Mesendoderm (in vitro differentiated cells): ENCODE data around the gene BACH2.
"Not testable (repeated sequence)": the region's sequence is repeated elsewhere in the genome, so short reads cannot be mapped to it uniquely, and the experiment has no call there.

Source experiments
- DNase-seq: peaks from one replicate; pipeline ENCODE4 v3.0.0; 2013
- H2AK5ac ChIP-seq: 2 replicates; pipeline ENCODE4 v1.6.1; 2013; ENCODE audit warnings: low read length, inconsistent platforms
- H2BK120ac ChIP-seq: 2 replicates; pipeline ENCODE4 v1.6.1; 2013; ENCODE audit warnings: low read depth, mild to moderate bottlenecking, low read length, moderate library complexity, mixed read lengths
- H2BK15ac ChIP-seq: replicated peaks from 2 replicates; pipeline ENCODE4 v1.6.1; 2013; ENCODE audit warnings: low read depth, mild to moderate bottlenecking, moderate library complexity
- H2BK5ac ChIP-seq: 2 replicates; pipeline ENCODE4 v1.6.1; 2013; ENCODE audit warnings: low read length, inconsistent platforms
- H3K18ac ChIP-seq: 2 replicates; pipeline ENCODE4 v1.6.1; 2013; ENCODE audit warnings: mild to moderate bottlenecking, low read length, mixed read lengths
- H3K23ac ChIP-seq: one replicate; pipeline ENCODE4 v1.6.1; 2013; ENCODE audit warnings: low read length
- H3K27ac ChIP-seq: 2 replicates; pipeline ENCODE4 v1.5.1; 2013; ENCODE audit warnings: low read depth, mild to moderate bottlenecking, inconsistent platforms, low read length, moderate library complexity
- H3K27me3 ChIP-seq: 2 replicates; pipeline ENCODE4 v1.6.1; 2013; ENCODE audit warnings: low read length, control low read depth, mild to moderate bottlenecking, inconsistent platforms; ENCODE audit not compliant: insufficient read depth, poor library complexity
- H3K36me3 ChIP-seq: 2 replicates; pipeline ENCODE4 v1.6.1; 2013; ENCODE audit warnings: low read length, inconsistent platforms; ENCODE audit not compliant: control insufficient read depth, insufficient read depth
- H3K4ac ChIP-seq: one replicate; pipeline ENCODE4 v1.6.1; 2013; ENCODE audit warnings: low read depth, mild to moderate bottlenecking, low read length, moderate library complexity
- H3K4me1 ChIP-seq: 2 replicates; pipeline ENCODE4 v1.6.1; 2013; ENCODE audit warnings: low read depth, low read length, inconsistent platforms; ENCODE audit not compliant: control insufficient read depth
- H3K4me2 ChIP-seq: 2 replicates; pipeline ENCODE4 v1.6.1; 2013; ENCODE audit warnings: low read length
- H3K4me3 ChIP-seq: 2 replicates; pipeline ENCODE4 v1.5.1; 2013; ENCODE audit warnings: mild to moderate bottlenecking, low read length
- H3K56ac ChIP-seq: one replicate; pipeline ENCODE4 v1.6.1; 2013; ENCODE audit warnings: low read length
- H3K79me1 ChIP-seq: 2 replicates; pipeline ENCODE4 v1.6.1; 2013; ENCODE audit warnings: low read length, inconsistent platforms
- H3K79me2 ChIP-seq: 2 replicates; pipeline ENCODE4 v1.6.1; 2013; ENCODE audit warnings: mild to moderate bottlenecking, low read length; ENCODE audit not compliant: control insufficient read depth, insufficient read depth
- H3K9ac ChIP-seq: 2 replicates; pipeline ENCODE4 v1.6.1; 2013; ENCODE audit warnings: low read length, inconsistent platforms
- H4K5ac ChIP-seq: one replicate; pipeline ENCODE4 v1.6.1; 2013; ENCODE audit warnings: low read length
- H4K8ac ChIP-seq: one replicate; pipeline ENCODE4 v1.6.1; 2013; ENCODE audit warnings: low read depth, mild to moderate bottlenecking, control low read depth, low read length, moderate library complexity
- WGBS: extraction: QIAGEN DNeasy Blood & Tissue Kit; methylation state at CpG from one replicate; pipeline ENCODE4 v1.1.7; 2013; ENCODE audit warnings: low lambda C conversion rate, missing lambda C conversion rate; ENCODE audit not compliant: insufficient coverage; ENCODE audit errors: extremely low coverage; 5-methylcytosine and 5-hydroxymethylcytosine counted together

The BACH2 gene

DNA sequence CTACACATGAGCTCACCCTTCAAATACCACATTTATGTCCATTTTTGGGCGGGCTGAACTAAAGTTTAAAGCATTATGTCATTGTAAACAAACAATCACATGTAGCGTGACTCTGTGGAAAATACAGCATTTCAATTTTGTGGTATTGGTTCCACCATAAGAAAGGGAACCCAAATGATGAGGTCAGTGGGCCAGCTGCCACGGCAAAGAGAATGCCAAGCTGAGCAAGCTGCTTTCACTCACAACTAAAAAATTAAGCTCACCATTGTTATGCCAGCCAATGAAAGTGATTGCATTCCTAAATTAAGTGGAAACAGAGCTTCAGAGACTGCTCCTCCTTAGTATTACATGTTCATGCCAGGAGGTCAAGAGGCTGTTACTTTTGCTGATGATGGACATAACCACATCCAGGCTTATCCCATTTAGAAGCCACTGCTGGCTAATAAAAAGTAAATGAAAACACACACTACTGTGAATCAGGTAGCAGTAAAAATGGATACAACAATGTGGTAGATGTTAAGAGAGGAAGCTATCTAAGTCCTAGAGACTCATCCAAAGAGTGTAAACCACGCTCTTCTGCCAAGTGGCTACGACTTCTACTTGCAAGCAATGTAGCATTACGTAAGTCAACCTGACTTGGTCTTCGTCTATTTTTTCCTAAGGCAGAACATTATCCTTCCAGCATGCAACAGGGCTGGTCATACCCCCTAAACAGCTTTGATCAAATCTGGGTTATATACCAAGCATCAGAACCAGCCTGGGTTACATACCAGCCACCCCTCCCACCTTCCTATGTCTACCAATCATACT is 164.8 kb downstream of the BACH2 start:
- DNase-seq = no peak
- Histone ChIP-seq H2AK5ac (no peak overlapping the region), H3K56ac (no peak overlapping the region), H2BK120ac (no peak overlapping the region), H3K27me3 (no peaks in the 10 kb centered on the region), H3K79me2 (no peaks in the 10 kb centered on the region), H3K79me1 (no peaks in the 10 kb centered on the region), H3K36me3 (no peaks in the 10 kb centered on the region), H3K4ac (no peak overlapping the region), H4K5ac (no peak overlapping the region), H3K4me3 (no peak overlapping the region), H3K9ac (no peak overlapping the region), H3K4me2 (no peak overlapping the region), H3K18ac (no peak overlapping the region), H3K27ac (no peak overlapping the region), H2BK5ac (no peak overlapping the region), H4K8ac (no peak overlapping the region), H3K23ac (no peak overlapping the region), H2BK15ac (no peak overlapping the region), H3K4me1 (no peaks in the 10 kb centered on the region)
- WGBS = no CpG with 5 or more reads among the region's 7 CpGs

DNA sequence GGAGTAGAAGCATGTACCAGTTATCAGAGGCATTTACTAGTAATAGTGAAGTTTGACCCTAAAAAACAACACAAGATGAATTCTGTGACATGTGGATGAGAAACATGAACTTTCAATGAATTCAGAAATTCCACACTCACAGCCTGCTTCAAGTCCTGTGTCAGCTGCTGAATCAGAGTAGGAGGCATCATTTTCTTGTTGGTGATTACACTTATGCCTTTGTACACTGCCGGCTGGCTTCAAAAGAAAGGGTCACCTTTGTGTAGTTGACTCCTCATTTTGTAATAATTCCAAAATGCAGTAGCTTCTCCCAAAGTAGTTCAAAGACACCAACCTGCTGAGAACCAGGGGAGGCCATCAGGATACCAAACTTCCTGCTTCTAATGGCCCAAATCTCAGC is 165.5 kb downstream of the BACH2 start:
- no peaks in the 10 kb centered on the region for H3K27me3 ChIP-seq
- no peak overlapping the region for H2BK120ac ChIP-seq
- H2BK15ac ChIP-seq = no peak overlapping the region
- no peak overlapping the region for H2AK5ac ChIP-seq
- WGBS = no CpG with 5 or more reads among the region's 1 CpG
- H3K23ac ChIP-seq = no peak overlapping the region
- H2BK5ac ChIP-seq = no peak overlapping the region
- no peak overlapping the region for H3K4me3 ChIP-seq
- DNase-seq = no peak
- H3K4me2 ChIP-seq = no peak overlapping the region
- no peak overlapping the region for H4K5ac ChIP-seq
- no peaks in the 10 kb centered on the region for H3K79me2 ChIP-seq
- H3K56ac ChIP-seq = no peak overlapping the region
- no peaks in the 10 kb centered on the region for H3K36me3 ChIP-seq
- no peak overlapping the region for H4K8ac ChIP-seq
- H3K27ac ChIP-seq = no peak overlapping the region
- no peak overlapping the region for H3K4ac ChIP-seq
- H3K9ac ChIP-seq = no peak overlapping the region
- no peak overlapping the region for H3K18ac ChIP-seq
- no peaks in the 10 kb centered on the region for H3K79me1 ChIP-seq
- H3K4me1 ChIP-seq = no peaks in the 10 kb centered on the region

DNA sequence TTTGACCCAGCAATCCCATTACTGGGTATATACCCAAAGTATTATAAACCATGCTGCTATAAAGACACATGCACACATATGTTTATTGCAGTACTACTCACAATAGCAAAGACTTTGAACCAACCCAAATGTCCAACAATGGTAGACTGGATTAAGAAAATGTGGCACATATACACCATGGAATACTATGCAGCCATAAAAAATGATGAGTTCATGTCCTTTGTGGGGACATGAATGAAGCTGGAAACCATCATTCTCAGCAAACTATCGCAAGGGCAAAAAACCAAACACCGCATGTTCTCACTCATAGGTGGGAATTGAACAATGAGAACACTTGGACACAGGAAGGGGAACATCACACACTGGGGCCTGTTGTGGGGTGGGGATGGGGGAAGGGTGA is 168.0 kb downstream of the BACH2 start:
- not testable (repeated sequence) for H3K56ac ChIP-seq, H2BK15ac ChIP-seq, H3K27me3 ChIP-seq, H3K79me1 ChIP-seq, H2AK5ac ChIP-seq, H2BK120ac ChIP-seq, H3K4ac ChIP-seq, H3K9ac ChIP-seq, H3K36me3 ChIP-seq, H3K23ac ChIP-seq, H4K8ac ChIP-seq, H3K4me1 ChIP-seq, DNase-seq, H3K4me3 ChIP-seq, H2BK5ac ChIP-seq, H4K5ac ChIP-seq, H3K18ac ChIP-seq, H3K4me2 ChIP-seq, H3K27ac ChIP-seq, H3K79me2 ChIP-seq
- WGBS = no CpG with 5 or more reads among the region's 2 CpGs

DNA sequence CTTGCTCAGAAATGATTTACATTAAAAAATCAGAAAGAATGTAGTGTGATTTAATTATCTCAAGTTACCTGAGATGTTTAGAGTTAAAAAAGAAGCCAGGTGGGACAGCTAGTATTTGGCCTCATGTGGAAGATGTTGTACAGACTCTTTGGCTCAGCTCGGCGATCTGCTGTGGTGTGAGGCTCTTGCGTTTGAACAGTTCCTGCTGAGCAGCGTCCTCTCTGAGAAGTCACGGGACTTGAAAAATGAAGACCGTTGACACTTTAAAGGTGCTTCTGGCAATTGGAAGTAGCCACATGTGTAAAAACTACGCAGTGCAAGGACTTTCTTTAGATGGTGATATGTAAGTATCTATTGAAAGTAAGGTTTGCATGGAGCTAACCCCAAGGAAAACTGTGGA is 169.0 kb downstream of the BACH2 start:
- no peak overlapping the region for H4K8ac ChIP-seq
- H3K27me3 ChIP-seq = no peaks in the 10 kb centered on the region
- no peak overlapping the region for H3K4me2 ChIP-seq
- no peak overlapping the region for H3K9ac ChIP-seq
- no peak overlapping the region for H3K4ac ChIP-seq
- no peak overlapping the region for H3K4me3 ChIP-seq
- no peaks in the 10 kb centered on the region for H3K36me3 ChIP-seq
- no peak overlapping the region for H2BK15ac ChIP-seq
- no peak for DNase-seq
- H3K79me1 ChIP-seq = no peaks in the 10 kb centered on the region
- H3K56ac ChIP-seq = no peak overlapping the region
- H3K27ac ChIP-seq = no peak overlapping the region
- no peaks in the 10 kb centered on the region for H3K4me1 ChIP-seq
- no peak overlapping the region for H2BK5ac ChIP-seq
- no peak overlapping the region for H3K18ac ChIP-seq
- H2AK5ac ChIP-seq = no peak overlapping the region
- H3K23ac ChIP-seq = no peak overlapping the region
- no peak overlapping the region for H4K5ac ChIP-seq
- H3K79me2 ChIP-seq = no peaks in the 10 kb centered on the region
- no peak overlapping the region for H2BK120ac ChIP-seq
- no CpG with 5 or more reads among the region's 7 CpGs for WGBS

DNA sequence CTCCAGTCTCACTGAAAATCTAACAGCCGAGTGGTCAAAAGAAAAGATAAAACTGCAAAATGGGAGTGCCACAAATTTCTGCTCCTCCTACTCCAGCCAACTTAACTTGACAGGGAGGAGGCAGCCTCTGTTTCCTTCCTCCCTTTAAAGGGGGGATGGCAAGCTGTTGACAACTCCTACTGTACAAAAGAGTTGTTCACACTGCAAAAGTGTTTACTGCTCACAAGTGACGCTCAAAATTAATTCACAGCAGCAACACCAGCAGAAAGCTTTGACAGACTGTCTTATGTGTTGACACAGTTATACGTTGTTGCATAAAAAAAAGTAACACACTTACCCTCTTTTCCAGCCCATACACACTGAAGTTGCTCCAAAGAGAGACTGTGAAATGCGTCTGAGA is 169.8 kb downstream of the BACH2 start:
- no peak overlapping the region for H4K8ac ChIP-seq

DNA sequence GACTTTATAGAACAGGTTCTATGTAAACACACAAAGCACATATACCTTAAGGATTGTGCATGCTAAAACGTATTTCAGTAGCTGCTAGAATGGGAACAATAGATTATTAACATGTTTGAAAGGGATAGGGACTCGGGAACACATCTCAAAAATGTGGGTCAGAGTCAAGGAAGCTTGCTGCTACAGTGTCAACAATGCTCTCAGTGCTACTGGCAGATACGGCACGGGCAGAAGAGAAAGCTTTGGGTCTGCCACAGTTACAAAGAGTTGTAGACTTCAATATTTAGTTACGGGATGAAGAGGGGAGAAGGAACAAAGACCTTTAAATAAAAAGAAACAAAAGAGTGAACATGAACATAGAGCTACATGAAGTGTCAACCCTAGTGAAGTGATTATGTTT is 170.5 kb downstream of the BACH2 start:
- no peak overlapping the region for H4K5ac ChIP-seq
- H3K4me1 ChIP-seq = no peaks in the 10 kb centered on the region
- no peaks in the 10 kb centered on the region for H3K27me3 ChIP-seq
- no peaks in the 10 kb centered on the region for H3K36me3 ChIP-seq
- H3K4ac ChIP-seq = no peak overlapping the region
- H3K79me1 ChIP-seq = no peaks in the 10 kb centered on the region
- H3K9ac ChIP-seq = no peak overlapping the region
- no peaks in the 10 kb centered on the region for H3K79me2 ChIP-seq
- no peak overlapping the region for H3K27ac ChIP-seq
- H2BK5ac ChIP-seq = no peak overlapping the region
- H4K8ac ChIP-seq = no peak overlapping the region
- WGBS = no CpG with 5 or more reads among the region's 5 CpGs
- no peak for DNase-seq
- H2BK15ac ChIP-seq = no peak overlapping the region
- no peak overlapping the region for H2AK5ac ChIP-seq
- H3K4me2 ChIP-seq = no peak overlapping the region
- no peak overlapping the region for H3K4me3 ChIP-seq
- no peak overlapping the region for H2BK120ac ChIP-seq
- H3K56ac ChIP-seq = no peak overlapping the region
- H3K18ac ChIP-seq = no peak overlapping the region
- H3K23ac ChIP-seq = no peak overlapping the region

More for the DNA sequence above, 169.8 kb downstream of the BACH2 start:
- no peak overlapping the region for H3K9ac ChIP-seq
- H2BK15ac ChIP-seq = no peak overlapping the region
- no peak overlapping the region for H2AK5ac ChIP-seq
- no peak overlapping the region for H3K4ac ChIP-seq
- no peaks in the 10 kb centered on the region for H3K36me3 ChIP-seq
- no peaks in the 10 kb centered on the region for H3K79me1 ChIP-seq
- no peak overlapping the region for H2BK5ac ChIP-seq
- no peak overlapping the region for H3K27ac ChIP-seq
- no peak overlapping the region for H3K23ac ChIP-seq
- no peak overlapping the region for H4K5ac ChIP-seq
- H3K79me2 ChIP-seq = no peaks in the 10 kb centered on the region
- H3K18ac ChIP-seq = no peak overlapping the region
- H3K4me1 ChIP-seq = no peaks in the 10 kb centered on the region
- no peak overlapping the region for H3K4me3 ChIP-seq
- no peak overlapping the region for H3K56ac ChIP-seq
- H3K27me3 ChIP-seq = no peaks in the 10 kb centered on the region
- H3K4me2 ChIP-seq = no peak overlapping the region
- H2BK120ac ChIP-seq = no peak overlapping the region
- DNase-seq = no peak
- no CpG with 5 or more reads among the region's 4 CpGs for WGBS
